A549 (cell line): ENCODE results near the gene MAP1S.

Experiments
- CHD4 ChIP-seq: fragments of 200-600 bp; sonication (generic); IDR thresholded peaks from 2 replicates; pipeline ENCODE4 v1.6.1; 2016; ENCODE audit warnings: antibody characterized with exemption, mild to moderate bottlenecking, borderline replicate concordance
- TF ChIP-seq, protein P1 (sequence below): IDR thresholded peaks from 2 replicates; pipeline ENCODE4 v1.6.1; 2012; ENCODE audit warnings: low read depth, borderline replicate concordance

DNA sequence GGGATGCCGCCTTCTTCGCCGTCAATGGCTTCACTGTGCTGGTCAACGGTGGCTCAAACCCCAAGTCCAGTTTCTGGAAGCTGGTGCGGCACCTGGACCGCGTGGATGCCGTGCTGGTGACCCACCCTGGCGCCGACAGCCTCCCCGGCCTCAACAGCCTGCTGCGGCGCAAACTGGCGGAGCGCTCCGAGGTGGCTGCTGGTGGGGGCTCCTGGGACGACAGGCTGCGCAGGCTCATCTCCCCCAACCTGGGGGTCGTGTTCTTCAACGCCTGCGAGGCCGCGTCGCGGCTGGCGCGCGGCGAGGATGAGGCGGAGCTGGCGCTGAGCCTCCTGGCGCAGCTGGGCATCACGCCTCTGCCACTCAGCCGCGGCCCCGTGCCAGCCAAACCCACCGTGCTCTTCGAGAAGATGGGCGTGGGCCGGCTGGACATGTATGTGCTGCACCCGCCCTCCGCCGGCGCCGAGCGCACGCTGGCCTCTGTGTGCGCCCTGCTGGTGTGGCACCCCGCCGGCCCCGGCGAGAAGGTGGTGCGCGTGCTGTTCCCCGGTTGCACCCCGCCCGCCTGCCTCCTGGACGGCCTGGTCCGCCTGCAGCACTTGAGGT is 7.0 kb downstream of the MAP1S start:
- TF ChIP-seq, protein P1, sequence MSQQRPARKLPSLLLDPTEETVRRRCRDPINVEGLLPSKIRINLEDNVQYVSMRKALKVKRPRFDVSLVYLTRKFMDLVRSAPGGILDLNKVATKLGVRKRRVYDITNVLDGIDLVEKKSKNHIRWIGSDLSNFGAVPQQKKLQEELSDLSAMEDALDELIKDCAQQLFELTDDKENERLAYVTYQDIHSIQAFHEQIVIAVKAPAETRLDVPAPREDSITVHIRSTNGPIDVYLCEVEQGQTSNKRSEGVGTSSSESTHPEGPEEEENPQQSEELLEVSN = no peak
- TF ChIP-seq CHD4 = no peak
